Heart left ventricle (tissue), 13 donors: ENCODE data around the gene ARPP21.

ENCODE experiments used
- POLR2A ChIP-seq, 2 donors: fragments of 450-650 bp; IDR thresholded peaks; one replicate each; pipeline ENCODE4 v1.6.1; 2017; ENCODE audit warnings: antibody characterized with exemption in 2 of 2, mild to moderate bottlenecking in 2 of 2, moderate library complexity in 2 of 2
- TF ChIP-seq, protein P1 (sequence below), 12 donors: fragments of 200-600 bp; sonication (generic) in 4 of 12; IDR thresholded peaks; one replicate each; pipeline versions ENCODE4 v1.5.0 to v1.8.0; 2018 to 2022; ENCODE audit warnings: antibody characterized with exemption in 12 of 12, mild to moderate bottlenecking in 5 of 12
- donor health status: ischemic (EF 13 %, LVEDD 7.1; RV severe dilation, severe dysfunction).
- donor health status: DM: no; HTN: yes; CAD: no.
- donor health status: DM: no; HTN: no; CAD: no.
- donor health status: ischemic (EF 25% LVEDD 6.9; RV normal size, moderate dysfunction).
- donor health status: ischemic (EF 25% LVEDD 5.7; RV mildly dilated, moderate dysfunction).
- donor health status: ischemic (EF 35%, LVEDD 5.7; RV mildly dilated, moderate dysfunction).
- donor health status: nonischemic (EF 11% LVEDD 7.7; RV severe dilation, severe dysfunction).
- donor health status: DM: yes; HTN: yes; CAD: no.
- donor health status: PGD.
- donor health status: ischemic (EF 29% LVEDD 5.4; RV normal size, mild dysfunction).
- donor health status: nonischemic (EF 23%, LVEDD 6.1; RV moderate dilation, normal function).

DNA sequence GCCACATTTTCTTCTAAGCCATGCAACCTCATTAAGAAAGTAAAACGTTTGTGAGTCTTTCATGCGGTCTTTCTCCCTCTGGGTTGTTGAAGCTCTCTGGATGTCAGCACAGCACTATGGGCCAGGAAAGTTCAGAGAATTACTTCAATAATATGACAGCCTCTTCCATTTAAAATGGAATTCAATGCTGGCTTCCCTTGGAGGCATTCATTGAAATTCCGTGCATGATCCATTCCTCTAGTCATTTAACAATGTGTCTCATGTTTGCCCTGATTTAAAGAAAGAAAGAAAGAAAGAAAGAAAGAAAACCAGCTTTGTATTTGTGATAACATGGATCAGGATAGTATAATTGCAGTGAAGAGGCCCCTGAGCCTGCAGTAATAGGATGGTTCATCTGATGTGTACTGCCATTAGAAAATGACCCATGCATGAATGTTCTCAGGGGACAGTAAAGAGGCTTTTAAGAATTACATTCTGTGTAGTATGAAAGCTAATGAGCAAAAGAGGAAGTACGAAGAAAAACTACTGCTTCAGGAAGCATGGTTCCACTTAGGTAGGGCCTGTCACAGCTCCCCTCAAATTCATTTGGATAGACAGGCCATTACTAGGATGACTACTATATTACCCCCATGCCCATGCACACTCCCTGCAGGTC is 146.0 kb downstream of the ARPP21 start:
- TF ChIP-seq, protein P1, sequence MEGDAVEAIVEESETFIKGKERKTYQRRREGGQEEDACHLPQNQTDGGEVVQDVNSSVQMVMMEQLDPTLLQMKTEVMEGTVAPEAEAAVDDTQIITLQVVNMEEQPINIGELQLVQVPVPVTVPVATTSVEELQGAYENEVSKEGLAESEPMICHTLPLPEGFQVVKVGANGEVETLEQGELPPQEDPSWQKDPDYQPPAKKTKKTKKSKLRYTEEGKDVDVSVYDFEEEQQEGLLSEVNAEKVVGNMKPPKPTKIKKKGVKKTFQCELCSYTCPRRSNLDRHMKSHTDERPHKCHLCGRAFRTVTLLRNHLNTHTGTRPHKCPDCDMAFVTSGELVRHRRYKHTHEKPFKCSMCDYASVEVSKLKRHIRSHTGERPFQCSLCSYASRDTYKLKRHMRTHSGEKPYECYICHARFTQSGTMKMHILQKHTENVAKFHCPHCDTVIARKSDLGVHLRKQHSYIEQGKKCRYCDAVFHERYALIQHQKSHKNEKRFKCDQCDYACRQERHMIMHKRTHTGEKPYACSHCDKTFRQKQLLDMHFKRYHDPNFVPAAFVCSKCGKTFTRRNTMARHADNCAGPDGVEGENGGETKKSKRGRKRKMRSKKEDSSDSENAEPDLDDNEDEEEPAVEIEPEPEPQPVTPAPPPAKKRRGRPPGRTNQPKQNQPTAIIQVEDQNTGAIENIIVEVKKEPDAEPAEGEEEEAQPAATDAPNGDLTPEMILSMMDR (IDR thresholded peaks at IDR 0.05): no peak
- no peak for TF ChIP-seq POLR2A (IDR thresholded peaks at IDR 0.05)
